ENCODE results near the gene LIMS2.
A peak's percentile ranks its signal among the peaks of the same experiment; 100 is the strongest.

Gene LIMS2

GRCh38 chr2:127702395-127703009 lies 27.2 kb upstream of the LIMS2 start:
- Histone ChIP-seq H3K4me3 (ENCODE audit: low read depth, low read length) (peak overlapping the region; percentile 60), H3K36me3 (ENCODE audit: control insufficient read depth in 2 of 2, insufficient read depth in 1 of 2, low read length in 2 of 2) (peaks cover 9 to 34% of the 10 kb centered on the region in 2 experiments), H3K9me3 (ENCODE audit: control insufficient read depth, insufficient read depth, low read depth, low read length) (no peaks in the 10 kb centered on the region), H3K27ac (ENCODE audit: extremely low read depth, low read depth, low read length) (peak overlapping the region; percentile 95), H3K4me1 (ENCODE audit: control insufficient read depth, insufficient read depth, low read length) (no peaks in the 10 kb centered on the region; the same call in 1 of the 2 replicates)
- TF ChIP-seq ZNF600 (tag by site-specific recombination; IDR thresholded peaks at IDR 0.05) (peak; percentile 76; the same call in 1 of the 2 replicates), ZNF138 (tag by site-specific recombination; IDR thresholded peaks at IDR 0.05; ENCODE audit: borderline replicate concordance) (no peak), ZNF76 (tag by site-specific recombination; IDR thresholded peaks at IDR 0.05; ENCODE audit: borderline replicate concordance, low read depth) (no peak)
- TF ChIP-seq, protein P1, sequence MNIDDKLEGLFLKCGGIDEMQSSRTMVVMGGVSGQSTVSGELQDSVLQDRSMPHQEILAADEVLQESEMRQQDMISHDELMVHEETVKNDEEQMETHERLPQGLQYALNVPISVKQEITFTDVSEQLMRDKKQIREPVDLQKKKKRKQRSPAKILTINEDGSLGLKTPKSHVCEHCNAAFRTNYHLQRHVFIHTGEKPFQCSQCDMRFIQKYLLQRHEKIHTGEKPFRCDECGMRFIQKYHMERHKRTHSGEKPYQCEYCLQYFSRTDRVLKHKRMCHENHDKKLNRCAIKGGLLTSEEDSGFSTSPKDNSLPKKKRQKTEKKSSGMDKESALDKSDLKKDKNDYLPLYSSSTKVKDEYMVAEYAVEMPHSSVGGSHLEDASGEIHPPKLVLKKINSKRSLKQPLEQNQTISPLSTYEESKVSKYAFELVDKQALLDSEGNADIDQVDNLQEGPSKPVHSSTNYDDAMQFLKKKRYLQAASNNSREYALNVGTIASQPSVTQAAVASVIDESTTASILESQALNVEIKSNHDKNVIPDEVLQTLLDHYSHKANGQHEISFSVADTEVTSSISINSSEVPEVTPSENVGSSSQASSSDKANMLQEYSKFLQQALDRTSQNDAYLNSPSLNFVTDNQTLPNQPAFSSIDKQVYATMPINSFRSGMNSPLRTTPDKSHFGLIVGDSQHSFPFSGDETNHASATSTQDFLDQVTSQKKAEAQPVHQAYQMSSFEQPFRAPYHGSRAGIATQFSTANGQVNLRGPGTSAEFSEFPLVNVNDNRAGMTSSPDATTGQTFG (tag by site-specific recombination; IDR thresholded peaks at IDR 0.05; ENCODE audit: borderline replicate concordance), result no peak
- TF ChIP-seq, protein P2, sequence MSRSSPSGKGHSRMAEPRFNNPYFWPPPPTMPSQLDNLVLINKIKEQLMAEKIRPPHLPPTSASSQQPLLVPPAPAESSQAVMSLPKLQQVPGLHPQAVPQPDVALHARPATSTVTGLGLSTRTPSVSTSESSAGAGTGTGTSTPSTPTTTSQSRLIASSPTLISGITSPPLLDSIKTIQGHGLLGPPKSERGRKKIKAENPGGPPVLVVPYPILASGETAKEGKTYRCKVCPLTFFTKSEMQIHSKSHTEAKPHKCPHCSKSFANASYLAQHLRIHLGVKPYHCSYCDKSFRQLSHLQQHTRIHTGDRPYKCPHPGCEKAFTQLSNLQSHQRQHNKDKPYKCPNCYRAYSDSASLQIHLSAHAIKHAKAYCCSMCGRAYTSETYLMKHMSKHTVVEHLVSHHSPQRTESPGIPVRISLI (tag by site-specific recombination; IDR thresholded peaks at IDR 0.05), result no peak
- TF ChIP-seq, protein P3, sequence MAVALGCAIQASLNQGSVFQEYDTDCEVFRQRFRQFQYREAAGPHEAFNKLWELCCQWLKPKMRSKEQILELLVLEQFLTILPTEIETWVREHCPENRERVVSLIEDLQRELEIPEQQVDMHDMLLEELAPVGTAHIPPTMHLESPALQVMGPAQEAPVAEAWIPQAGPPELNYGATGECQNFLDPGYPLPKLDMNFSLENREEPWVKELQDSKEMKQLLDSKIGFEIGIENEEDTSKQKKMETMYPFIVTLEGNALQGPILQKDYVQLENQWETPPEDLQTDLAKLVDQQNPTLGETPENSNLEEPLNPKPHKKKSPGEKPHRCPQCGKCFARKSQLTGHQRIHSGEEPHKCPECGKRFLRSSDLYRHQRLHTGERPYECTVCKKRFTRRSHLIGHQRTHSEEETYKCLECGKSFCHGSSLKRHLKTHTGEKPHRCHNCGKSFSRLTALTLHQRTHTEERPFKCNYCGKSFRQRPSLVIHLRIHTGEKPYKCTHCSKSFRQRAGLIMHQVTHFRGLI (tag by site-specific recombination; IDR thresholded peaks at IDR 0.05), result no peak
- POLR2A ChIA-PET, result interaction anchor here (0.7 to 1.9 kb wide), 4 partner anchors 19 to 176 kb away, joined by 3 to 12 read pairs (median 4); partner anchors contain the start of genes IWS1 and LIMS2
- CTCF ChIA-PET, result interaction anchor here (0.6 to 0.8 kb wide), 3 partner anchors 52 to 111 kb away, joined by 3 read pairs; no protein-coding TSS in a partner anchor

DNA sequence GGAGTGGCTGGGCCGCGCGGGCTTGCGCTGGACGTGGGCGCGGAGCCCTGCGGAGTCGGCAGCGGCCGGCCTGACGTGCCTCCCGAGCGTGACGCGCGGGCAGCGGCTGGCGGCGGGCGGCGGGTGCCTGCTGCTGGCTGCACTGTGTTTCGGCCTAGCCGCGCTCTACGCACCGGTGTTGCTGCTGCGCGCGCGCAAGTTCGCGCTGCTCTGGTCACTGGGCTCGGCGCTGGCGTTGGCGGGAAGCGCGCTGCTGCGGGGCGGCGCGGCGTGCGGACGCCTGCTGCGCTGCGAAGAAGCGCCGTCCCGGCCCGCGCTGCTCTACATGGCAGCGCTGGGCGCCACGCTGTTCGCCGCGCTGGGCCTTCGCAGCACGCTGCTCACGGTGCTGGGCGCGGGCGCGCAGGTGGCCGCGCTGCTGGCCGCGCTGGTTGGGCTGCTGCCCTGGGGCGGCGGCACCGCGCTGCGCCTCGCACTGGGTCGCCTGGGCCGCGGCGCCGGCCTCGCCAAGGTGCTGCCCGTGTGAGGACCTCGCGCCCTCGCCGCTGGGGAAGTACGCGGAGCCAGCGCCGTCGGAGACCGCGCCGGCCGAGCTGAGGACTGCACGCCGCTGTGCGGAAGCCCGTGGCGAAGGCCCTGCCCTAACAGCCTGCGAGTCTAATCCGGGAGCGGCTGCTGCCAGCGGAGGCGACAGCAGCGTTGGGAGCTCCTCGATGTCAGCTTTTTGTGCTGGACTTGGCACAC lies 26.5 kb upstream of the LIMS2 start:
- POLR2A ChIA-PET, result interaction anchor here (0.7 to 1.9 kb wide), 5 partner anchors 19 to 175 kb away, joined by 3 to 12 read pairs (median 4); partner anchors contain the start of genes IWS1 and LIMS2
- CTCF ChIA-PET, result interaction anchor here (0.6 to 0.8 kb wide), 3 partner anchors 47 to 108 kb away, joined by 3 read pairs; no protein-coding TSS in a partner anchor

More for the DNA sequence above, 26.5 kb upstream of the LIMS2 start:
- H3K27ac ChIP-seq (ENCODE audit: extremely low read depth, low read depth, low read length), result peak overlapping the region; percentile 95
- TF ChIP-seq, protein P3 (tag by site-specific recombination; IDR thresholded peaks at IDR 0.05), result peak; percentile 71; the same call in 1 of the 2 replicates
- TF ChIP-seq, protein P4, sequence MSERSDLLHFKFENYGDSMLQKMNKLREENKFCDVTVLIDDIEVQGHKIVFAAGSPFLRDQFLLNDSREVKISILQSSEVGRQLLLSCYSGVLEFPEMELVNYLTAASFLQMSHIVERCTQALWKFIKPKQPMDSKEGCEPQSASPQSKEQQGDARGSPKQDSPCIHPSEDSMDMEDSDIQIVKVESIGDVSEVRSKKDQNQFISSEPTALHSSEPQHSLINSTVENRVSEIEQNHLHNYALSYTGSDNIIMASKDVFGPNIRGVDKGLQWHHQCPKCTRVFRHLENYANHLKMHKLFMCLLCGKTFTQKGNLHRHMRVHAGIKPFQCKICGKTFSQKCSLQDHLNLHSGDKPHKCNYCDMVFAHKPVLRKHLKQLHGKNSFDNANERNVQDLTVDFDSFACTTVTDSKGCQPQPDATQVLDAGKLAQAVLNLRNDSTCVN (tag by site-specific recombination; optimal IDR thresholded peaks at IDR 0.05), result peak; percentile 76
- TF ChIP-seq ZFP37 (tag by site-specific recombination; IDR thresholded peaks at IDR 0.05) (peak; percentile 58; the same call in 1 of the 2 replicates), ZNF335 (tag by site-specific recombination; conservative IDR thresholded peaks at IDR 0.05) (peak; percentile 48; the same call in 1 of the 2 replicates), ZIC2 (tag by site-specific recombination; IDR thresholded peaks at IDR 0.05) (peak; percentile 70; the same call in 1 of the 2 replicates), ZFP69B (tag by site-specific recombination; IDR thresholded peaks at IDR 0.05) (no peak), ZNF677 (tag by site-specific recombination; IDR thresholded peaks at IDR 0.05) (0 out of 2 replicates have a peak, but pooled peaks have one; percentile 16), ZNF266 (tag by site-specific recombination; IDR thresholded peaks at IDR 0.05; ENCODE audit: low read depth) (no peak), YY1 (tag by site-specific recombination; IDR thresholded peaks at IDR 0.05) (0 out of 2 replicates have a peak, but pooled peaks have one; percentile 3)
- TF ChIP-seq, protein P5, sequence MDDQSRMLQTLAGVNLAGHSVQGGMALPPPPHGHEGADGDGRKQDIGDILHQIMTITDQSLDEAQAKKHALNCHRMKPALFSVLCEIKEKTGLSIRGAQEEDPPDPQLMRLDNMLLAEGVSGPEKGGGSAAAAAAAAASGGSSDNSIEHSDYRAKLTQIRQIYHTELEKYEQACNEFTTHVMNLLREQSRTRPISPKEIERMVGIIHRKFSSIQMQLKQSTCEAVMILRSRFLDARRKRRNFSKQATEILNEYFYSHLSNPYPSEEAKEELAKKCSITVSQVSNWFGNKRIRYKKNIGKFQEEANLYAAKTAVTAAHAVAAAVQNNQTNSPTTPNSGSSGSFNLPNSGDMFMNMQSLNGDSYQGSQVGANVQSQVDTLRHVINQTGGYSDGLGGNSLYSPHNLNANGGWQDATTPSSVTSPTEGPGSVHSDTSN (CRISPR knock-in tag; IDR thresholded peaks at IDR 0.05), result peak; percentile 74
- TF ChIP-seq, protein P6, sequence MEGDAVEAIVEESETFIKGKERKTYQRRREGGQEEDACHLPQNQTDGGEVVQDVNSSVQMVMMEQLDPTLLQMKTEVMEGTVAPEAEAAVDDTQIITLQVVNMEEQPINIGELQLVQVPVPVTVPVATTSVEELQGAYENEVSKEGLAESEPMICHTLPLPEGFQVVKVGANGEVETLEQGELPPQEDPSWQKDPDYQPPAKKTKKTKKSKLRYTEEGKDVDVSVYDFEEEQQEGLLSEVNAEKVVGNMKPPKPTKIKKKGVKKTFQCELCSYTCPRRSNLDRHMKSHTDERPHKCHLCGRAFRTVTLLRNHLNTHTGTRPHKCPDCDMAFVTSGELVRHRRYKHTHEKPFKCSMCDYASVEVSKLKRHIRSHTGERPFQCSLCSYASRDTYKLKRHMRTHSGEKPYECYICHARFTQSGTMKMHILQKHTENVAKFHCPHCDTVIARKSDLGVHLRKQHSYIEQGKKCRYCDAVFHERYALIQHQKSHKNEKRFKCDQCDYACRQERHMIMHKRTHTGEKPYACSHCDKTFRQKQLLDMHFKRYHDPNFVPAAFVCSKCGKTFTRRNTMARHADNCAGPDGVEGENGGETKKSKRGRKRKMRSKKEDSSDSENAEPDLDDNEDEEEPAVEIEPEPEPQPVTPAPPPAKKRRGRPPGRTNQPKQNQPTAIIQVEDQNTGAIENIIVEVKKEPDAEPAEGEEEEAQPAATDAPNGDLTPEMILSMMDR (tag by site-specific recombination; IDR thresholded peaks at IDR 0.05), result peak; percentile 63
- H3K36me3 ChIP-seq (ENCODE audit: control insufficient read depth in 2 of 2, insufficient read depth in 1 of 2, low read length in 2 of 2), result peaks cover 8 to 29% of the 10 kb centered on the region in 2 experiments
- peak overlapping the region; percentile 60 for H3K4me3 ChIP-seq (ENCODE audit: low read depth, low read length)
- H3K9me3 ChIP-seq (ENCODE audit: control insufficient read depth, insufficient read depth, low read depth, low read length), result no peaks in the 10 kb centered on the region
- H3K4me1 ChIP-seq (ENCODE audit: control insufficient read depth, insufficient read depth, low read length), result no peaks in the 10 kb centered on the region; the same call in 1 of the 2 replicates

Measured in HEK293 (cell line).